ENCODE results near the gene MYMX.

DNA sequence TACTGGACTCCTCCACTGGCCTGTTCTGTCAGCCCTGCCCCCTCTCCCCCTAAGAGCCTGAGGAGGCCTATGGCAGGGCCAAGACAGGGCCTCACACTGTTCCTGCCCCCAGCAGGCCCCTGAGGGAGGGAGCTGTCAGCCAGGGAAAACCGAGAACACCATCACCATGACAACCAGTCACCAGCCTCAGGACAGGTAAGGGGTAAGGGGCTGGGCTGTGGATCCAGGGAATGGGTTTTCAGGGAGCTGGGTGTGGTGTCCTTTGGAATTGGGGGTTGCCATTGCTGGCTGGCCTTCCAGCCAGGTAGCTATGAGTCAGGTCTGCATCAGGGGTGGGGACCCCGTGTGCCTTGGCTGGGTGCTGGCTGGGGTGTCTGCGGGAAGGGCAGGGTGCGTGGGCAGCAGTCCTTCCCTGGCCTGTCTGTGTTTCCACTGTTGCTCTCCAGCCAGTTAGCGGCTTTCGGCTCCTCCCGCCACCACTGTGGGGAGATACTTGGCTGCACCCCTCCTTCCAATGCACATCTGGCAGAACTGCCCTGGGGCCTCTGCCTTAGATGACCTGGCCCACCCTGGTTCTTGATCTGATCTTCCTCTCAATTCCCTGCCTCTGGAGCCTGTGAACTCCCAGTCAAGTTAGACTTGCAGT lies 10.5 kb downstream of the MYMX start:
- TF ChIP-seq, protein P1, sequence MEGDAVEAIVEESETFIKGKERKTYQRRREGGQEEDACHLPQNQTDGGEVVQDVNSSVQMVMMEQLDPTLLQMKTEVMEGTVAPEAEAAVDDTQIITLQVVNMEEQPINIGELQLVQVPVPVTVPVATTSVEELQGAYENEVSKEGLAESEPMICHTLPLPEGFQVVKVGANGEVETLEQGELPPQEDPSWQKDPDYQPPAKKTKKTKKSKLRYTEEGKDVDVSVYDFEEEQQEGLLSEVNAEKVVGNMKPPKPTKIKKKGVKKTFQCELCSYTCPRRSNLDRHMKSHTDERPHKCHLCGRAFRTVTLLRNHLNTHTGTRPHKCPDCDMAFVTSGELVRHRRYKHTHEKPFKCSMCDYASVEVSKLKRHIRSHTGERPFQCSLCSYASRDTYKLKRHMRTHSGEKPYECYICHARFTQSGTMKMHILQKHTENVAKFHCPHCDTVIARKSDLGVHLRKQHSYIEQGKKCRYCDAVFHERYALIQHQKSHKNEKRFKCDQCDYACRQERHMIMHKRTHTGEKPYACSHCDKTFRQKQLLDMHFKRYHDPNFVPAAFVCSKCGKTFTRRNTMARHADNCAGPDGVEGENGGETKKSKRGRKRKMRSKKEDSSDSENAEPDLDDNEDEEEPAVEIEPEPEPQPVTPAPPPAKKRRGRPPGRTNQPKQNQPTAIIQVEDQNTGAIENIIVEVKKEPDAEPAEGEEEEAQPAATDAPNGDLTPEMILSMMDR (conservative IDR thresholded peaks at IDR 0.05), result no peak
- TF ChIP-seq ZFX (IDR thresholded peaks at IDR 0.05), result no peak

All from C4-2B (cell line).